Muscle of back (tissue), 11 donors: ENCODE data around the gene DENND6B. TPM values are rescaled to one million over a fixed set of nuclear protein-coding genes. Genes with fewer than 3 reads are reported as not detected.
A peak's percentile ranks its signal among the peaks of the same experiment; 100 is the strongest.
"Not testable (repeated sequence)": the region's sequence is repeated elsewhere in the genome, so short reads cannot be mapped to it uniquely, and the experiment has no call there.

ENCODE experiments used
- DNase-seq, 3 donors: peaks; one replicate each; pipeline versions ENCODE4 v3.0.0 to v3.0.0-alpha.2; 2013
- polyA plus RNA-seq, 10 donors: library from polyadenylated mRNA; unstranded; fragments of 120-200 nt; gene quantifications; one replicate each; pipeline ENCODE4 v1.2.1, GENCODE V29; 2013; ENCODE audit not compliant: insufficient read length in 10 of 10

DENND6B gene
- polyA plus RNA-seq, 10 donors, result 3.3 to 7.7 (median 4.6) TPM

- DNase-seq, result not testable (repeated sequence)
These were observed 53.0 kb downstream of the DENND6B start for GRCh38 chr22:50273781-50274180.

GRCh38 chr22:50273352-50273751 lies 53.5 kb downstream of the DENND6B start:
- not testable (repeated sequence) for DNase-seq

GRCh38 chr22:50272044-50272802 lies 54.6 kb downstream of the DENND6B start:
- no peak for DNase-seq

- peak in 1 of 3 donors; percentile 51 for DNase-seq
These were observed 55.3 kb downstream of the DENND6B start for GRCh38 chr22:50271519-50271970.

GRCh38 chr22:50270666-50271394 lies 56.0 kb downstream of the DENND6B start:
- DNase-seq, result peak in 2 of 3 donors; percentile 72 to 86

- DNase-seq, result peak in 1 of 3 donors; percentile 68
These were observed 56.7 kb downstream of the DENND6B start, which contains the start of gene MAPK11 for GRCh38 chr22:50269970-50270665. MAPK11 (minus strand) TSS chr22:50270380; CDS start chr22:50270292, 88 bp downstream.

GRCh38 chr22:50269573-50269969 lies 57.2 kb downstream of the DENND6B start:
- peak in 1 of 3 donors; percentile 41 for DNase-seq

- DNase-seq, result peak in 1 of 3 donors; percentile 52
These were observed 58.1 kb downstream of the DENND6B start for GRCh38 chr22:50268655-50269113.

GRCh38 chr22:50267591-50268390 lies 59.0 kb downstream of the DENND6B start:
- DNase-seq, result peak in 1 of 3 donors; percentile 67

GRCh38 chr22:50266994-50267393 lies 59.8 kb downstream of the DENND6B start:
- DNase-seq, result no peak

- DNase-seq, result no peak
These were observed 61.7 kb downstream of the DENND6B start for GRCh38 chr22:50264946-50265669.

GRCh38 chr22:50264104-50264745 lies 62.6 kb downstream of the DENND6B start:
- no peak for DNase-seq

GRCh38 chr22:50262973-50263617 lies 63.7 kb downstream of the DENND6B start:
- DNase-seq, result no peak

- DNase-seq, result no peak
These were observed 64.3 kb downstream of the DENND6B start for GRCh38 chr22:50262460-50262911.

- DNase-seq, result peak in 1 of 3 donors; percentile 50
These were observed 65.0 kb downstream of the DENND6B start, which contains the start of gene MAPK12 for GRCh38 chr22:50261615-50262459. MAPK12 (minus strand) TSS chr22:50261683; CDS start chr22:50261509, 174 bp downstream.

- DNase-seq, result peak in 2 of 3 donors; percentile 63 to 80
These were observed 65.8 kb downstream of the DENND6B start for GRCh38 chr22:50260801-50261614.

GRCh38 chr22:50260434-50260800 lies 66.4 kb downstream of the DENND6B start:
- no peak for DNase-seq
